Endothelial cell of umbilical vein (primary cell): ENCODE results near the gene KAZN. TPM values are rescaled to one million over a fixed set of nuclear protein-coding genes. Genes with fewer than 3 reads are reported as not detected.

ENCODE experiments used
- BruUV-seq: library from RNA; stranded (reverse); fragments of 400-500 nt; replicated peaks from 2 replicates; lab custom pipeline; 2021; lab: Mats Ljungman, UMichigan
- CTCF ChIA-PET: fragments of 300-600, 350-600 bp; sonication (Branson Sonifier 250); formaldehyde crosslinking; loops from one replicate; lab custom pipeline; 2021; ENCODE audit warnings: antibody characterized with exemption, inconsistent platforms; lab: Charles Lee
- POLR2A ChIA-PET: fragments of 300-600, 350-600 bp; sonication (Branson Sonifier 250); formaldehyde crosslinking; loops from one replicate; lab custom pipeline; 2021; ENCODE audit warnings: antibody characterized with exemption, inconsistent platforms; lab: Charles Lee
- DNase-seq: peaks from one replicate; pipeline ENCODE4 v3.0.0-alpha.2; 2011; ENCODE audit warnings: low read depth, low spot score
- FAIRE-seq: peaks from 2 replicates; lab custom pipeline; 2011; peaks lifted over from hg19 to GRCh38; lab: Jason Lieb, UNC
- H2AFZ ChIP-seq: 2 replicates; pipeline ENCODE4 v1.6.0; 2012; ENCODE audit warnings: low read depth, low read length, control low read depth, inconsistent platforms
- H3K27ac ChIP-seq: 2 replicates; pipeline ENCODE4 v1.5.1; 2011; ENCODE audit warnings: low read depth, mild to moderate bottlenecking, control low read depth, low read length, moderate library complexity; ENCODE audit not compliant: insufficient read depth
- H3K27me3 ChIP-seq, 2 experiments: 2 replicates each; pipeline versions ENCODE4 v1.6.0 to v1.6.1; 2011; ENCODE audit warnings: low read length in 2 of 2, mixed read lengths in 1 of 2; ENCODE audit not compliant: control insufficient read depth in 2 of 2, insufficient read depth in 2 of 2
- H3K36me3 ChIP-seq, 2 experiments: 2 replicates in 1 of 2; 3 replicates in 1 of 2; pipeline ENCODE4 v1.5.1; 2011; ENCODE audit warnings: low read length in 2 of 2, mild to moderate bottlenecking in 1 of 2, moderate library complexity in 1 of 2; ENCODE audit not compliant: control insufficient read depth in 2 of 2, insufficient read depth in 2 of 2; ENCODE audit errors: extremely low read depth in 1 of 2
- H3K4me1 ChIP-seq: 3 replicates; pipeline ENCODE4 v1.5.1; 2011; ENCODE audit warnings: mild to moderate bottlenecking, low read length; ENCODE audit not compliant: control insufficient read depth, insufficient read depth; ENCODE audit errors: extremely low read depth
- H3K4me2 ChIP-seq: 2 replicates; pipeline ENCODE4 v1.6.1; 2011; ENCODE audit warnings: low read length, control low read depth, mixed read lengths; ENCODE audit not compliant: insufficient read depth
- H3K4me3 ChIP-seq, 3 experiments: fragments of 200-600 bp in 1 of 3; sonication (generic), shearing (Covaris generic) in 1 of 3; replicated peaks in 1 of 3; 2 replicates each; pipeline ENCODE4 v1.5.1; 2011 to 2016; ENCODE audit warnings: control low read depth in 3 of 3, low read length in 3 of 3, mild to moderate bottlenecking in 2 of 3, inconsistent platforms in 1 of 3, low read depth in 1 of 3, moderate library complexity in 1 of 3; ENCODE audit not compliant: insufficient read depth in 1 of 3
- H3K79me2 ChIP-seq: 2 replicates; pipeline ENCODE4 v1.6.0; 2012; ENCODE audit warnings: low read length, inconsistent platforms; ENCODE audit not compliant: control insufficient read depth, insufficient read depth
- H3K9ac ChIP-seq: replicated peaks from 2 replicates; pipeline ENCODE3; 2011; ENCODE audit warnings: low read length, control low read depth; ENCODE audit not compliant: insufficient read depth; ENCODE audit errors: extremely low read depth
- H3K9me1 ChIP-seq: replicated peaks from 3 replicates; pipeline ENCODE4 v1.6.0; 2011; ENCODE audit warnings: mild to moderate bottlenecking, low read length; ENCODE audit not compliant: control insufficient read depth, insufficient read depth; ENCODE audit errors: extremely low read depth
- H3K9me3 ChIP-seq: replicated peaks from 2 replicates; pipeline ENCODE4 v1.5.1; 2012; ENCODE audit warnings: low read length, inconsistent platforms; ENCODE audit not compliant: control insufficient read depth, insufficient read depth
- H4K20me1 ChIP-seq: replicated peaks from 2 replicates; pipeline ENCODE3; 2011; ENCODE audit warnings: mild to moderate bottlenecking, low read length; ENCODE audit not compliant: control insufficient read depth, insufficient read depth; ENCODE audit errors: extremely low read depth
- CTCF ChIP-seq, 2 donors: IDR thresholded peaks; 1 replicate in 1 of 2; 2 replicates in 1 of 2; pipeline ENCODE4 v1.5.1; 2011; ENCODE audit warnings: low read length in 2 of 2, mild to moderate bottlenecking in 2 of 2, moderate library complexity in 2 of 2, control low read depth in 1 of 2, inconsistent platforms in 1 of 2, low read depth in 1 of 2; ENCODE audit not compliant: insufficient read depth in 1 of 2; ENCODE audit errors: extremely low read depth in 1 of 2
- EZH2 ChIP-seq: IDR thresholded peaks from 2 replicates; pipeline ENCODE4 v1.6.1; 2012; ENCODE audit warnings: borderline replicate concordance, low read depth, mild to moderate bottlenecking, moderate library complexity, low read length, inconsistent platforms; ENCODE audit not compliant: severe bottlenecking
- FOS ChIP-seq: IDR thresholded peaks from 2 replicates; pipeline ENCODE4 v1.6.1; 2011; ENCODE audit warnings: mild to moderate bottlenecking, low read length, moderate library complexity, borderline replicate concordance; ENCODE audit not compliant: insufficient read depth
- GATA2 ChIP-seq: IDR thresholded peaks from 2 replicates; pipeline ENCODE4 v1.7.0; 2011; ENCODE audit warnings: low read depth, mild to moderate bottlenecking, moderate library complexity, mixed read lengths, low read length; ENCODE audit not compliant: insufficient read length, insufficient read depth
- JUN ChIP-seq: IDR thresholded peaks from 2 replicates; pipeline ENCODE4 v1.6.1; 2011; ENCODE audit warnings: borderline replicate concordance, low read depth; ENCODE audit not compliant: insufficient read length, insufficient read depth
- MAX ChIP-seq: IDR thresholded peaks from 2 replicates; pipeline ENCODE4 v1.6.1; 2011; ENCODE audit not compliant: insufficient read depth, insufficient read length
- MYC ChIP-seq: IDR thresholded peaks from one replicate; pipeline ENCODE4 v1.6.1; 2011; ENCODE audit warnings: mild to moderate bottlenecking, low read depth, low read length
- POLR2A ChIP-seq: IDR thresholded peaks from 2 replicates; pipeline ENCODE4 v1.6.1; 2012; ENCODE audit warnings: low read depth, mild to moderate bottlenecking, control low read depth, low read length
- POLR2AphosphoS5 ChIP-seq: IDR thresholded peaks from 2 replicates; pipeline ENCODE4 v1.6.1; 2012; ENCODE audit warnings: low read depth, mild to moderate bottlenecking, control low read depth, low read length, moderate library complexity; ENCODE audit not compliant: insufficient read depth
- dilution Hi-C: fragments of 300-500 bp; cut with MboI; formaldehyde crosslinking; loops from one replicate; pipeline ENCODE4 v1.15.0; 2019; ENCODE audit warnings: low sequenced_read_pairs; ENCODE audit not compliant: extremely low pct_ligation_motif_present
- intact Hi-C: fragments of 100-400 bp; cut with micrococcal nuclease; formaldehyde crosslinking; loops from one replicate; pipeline ENCODE4 v1.10.0; 2022
- polyA plus RNA-seq, 4 experiments: library from polyadenylated mRNA; depleted of rRNA in 3 of 4; stranded (reverse) in 3 of 4; unstranded in 1 of 4; fragments of >200 nt; gene quantifications; 2 replicates each; pipeline versions ENCODE4 v1.2.1 to v1.2.3, GENCODE V29; 2011 to 2012; ENCODE audit warnings: missing spikeins in 1 of 4
- total RNA-seq: library from RNA; stranded (reverse); gene quantifications from 2 replicates; pipeline ENCODE4 v1.2.3, GENCODE V29; 2021

Gene KAZN
- total and polyA plus RNA-seq, 2 donors (not counting 3 experiments of a cell fraction or from before 2014, with no cell fraction given): 1.6 to 5.8 TPM

GRCh38 chr1:14835725-14836124 is 237.2 kb downstream of the KAZN start:
- FAIRE-seq: no peak
- DNase-seq: no peak
- Histone ChIP-seq H3K9ac (no peak overlapping the region), H4K20me1 (no peaks in the 10 kb centered on the region), H2AFZ (no peak overlapping the region), H3K4me3 (no peak overlapping the region), H3K9me3 (no peaks in the 10 kb centered on the region), H3K9me1 (no peaks in the 10 kb centered on the region), H3K27ac (no peak overlapping the region), H3K4me1 (no peaks in the 10 kb centered on the region), H3K4me2 (no peak overlapping the region), H3K27me3 (no peaks in the 10 kb centered on the region), H3K79me2 (no peaks in the 10 kb centered on the region), H3K36me3 (no peaks in the 10 kb centered on the region)
- ChIA-PET POLR2A (no interaction called here), CTCF (no interaction called here)
- intact Hi-C loops (no loop called here), dilution Hi-C loops (no loop called here)
- no TSS peak for BruUV-seq
- TF ChIP-seq POLR2AphosphoS5: no peak

GRCh38 chr1:14836426-14837140 is 238.1 kb downstream of the KAZN start:
- no peak overlapping the region for H3K4me3 ChIP-seq
- no peak overlapping the region for H3K4me2 ChIP-seq
- no peaks in the 10 kb centered on the region for H3K79me2 ChIP-seq
- POLR2A ChIA-PET: no interaction called here
- no peaks in the 10 kb centered on the region for H3K9me3 ChIP-seq
- no TSS peak for BruUV-seq
- H3K4me1 ChIP-seq: no peaks in the 10 kb centered on the region
- H4K20me1 ChIP-seq: no peaks in the 10 kb centered on the region
- H3K27ac ChIP-seq: no peak overlapping the region
- no peaks in the 10 kb centered on the region for H3K9me1 ChIP-seq
- TF ChIP-seq CTCF (IDR thresholded peaks at IDR 0.05; ENCODE audit: extremely low read depth in 1 of 2, insufficient read depth in 1 of 2, low read depth in 1 of 2, low read length in 2 of 2) (no peak), JUN (no peak), MAX (no peak), EZH2 (no peak), FOS (no peak), GATA2 (no peak), MYC (no peak), POLR2AphosphoS5 (no peak), POLR2A (no peak)
- H2AFZ ChIP-seq: no peak overlapping the region
- H3K9ac ChIP-seq: no peak overlapping the region
- H3K27me3 ChIP-seq: no peaks in the 10 kb centered on the region
- no peaks in the 10 kb centered on the region for H3K36me3 ChIP-seq
- FAIRE-seq: no peak
- DNase-seq: no peak
- dilution Hi-C loops: no loop called here
- CTCF ChIA-PET: no interaction called here
- intact Hi-C loops: no loop called here
